ENCODE measurements around the gene BANP. TPM values are rescaled to one million over a fixed set of nuclear protein-coding genes. Genes with fewer than 3 reads are reported as not detected.
"Not testable (repeated sequence)": the region's sequence is repeated elsewhere in the genome, so short reads cannot be mapped to it uniquely, and the experiment has no call there.

Gene BANP
- total RNA-seq, result 100 to 1,000 TPM in 2 of 3 donors, 10 to 100 TPM in 1; 88.8 to 117 (median 117) TPM
- total RNA-seq (2013), result 58.1 TPM

GRCh38 chr16:87950765-87951551 lies at the start of gene BANP:
Gene BANP, plus strand, starts transcription at chr16:87951434. Its CDS starts 23,682 bp downstream, at chr16:87975116.
- no peaks in the 10 kb centered on the region for H3K36me3 Mint-ChIP-seq
- Histone ChIP-seq H3K27ac (ENCODE audit: low read length) (peak within 1 kb of the TSS; percentile 95), H3K36me3 (ENCODE audit: control insufficient read depth, insufficient read depth, low read length) (peaks cover 9% of the 10 kb centered on the region), H3K27me3 (ENCODE audit: control insufficient read depth, insufficient read depth, low read length) (no peaks in the 10 kb centered on the region), H3K9me3 (ENCODE audit: control insufficient read depth, insufficient read depth, low read length) (no peaks in the 10 kb centered on the region), H3K4me1 (ENCODE audit: control insufficient read depth, insufficient read depth, low read length) (peaks cover 44% of the 10 kb centered on the region), H3K4me3 (ENCODE audit: low read length) (peak within 1 kb of the TSS; percentile 91)
- intact Hi-C loops (cut with micrococcal nuclease), result loop anchor here (5.0 kb wide), 3 partner anchors 36 to 501 kb away; partner anchors contain the start of genes KLHDC4 and ZFPM1
- H3K27me3 Mint-ChIP-seq (ENCODE audit: low read depth in 2 of 2), result peaks cover 7 to 8% of the 10 kb centered on the region in 2 donors
- under 1% methylated on average over 73 of the region's 73 CpGs for WGBS (ENCODE audit: insufficient coverage)
- no peaks in the 10 kb centered on the region for H3K9me3 Mint-ChIP-seq
- peaks cover 42 to 43% of the 10 kb centered on the region in 2 donors for H3K4me1 Mint-ChIP-seq
- ATAC-seq (peak; percentile 86 to 96 (median 87)), DNase-seq (peak; percentile 95 to 99)
- peak within 1 kb of the TSS; percentile 96 for H3K4me3 Mint-ChIP-seq
- no peak for TF ChIP-seq CTCF (IDR thresholded peaks at IDR 0.05)
- peak within 1 kb of the TSS; percentile 97 to 98 for H3K27ac Mint-ChIP-seq

- H3K36me3 ChIP-seq (ENCODE audit: control insufficient read depth, insufficient read depth, low read length); H3K27ac Mint-ChIP-seq; H3K36me3 Mint-ChIP-seq; H3K4me1 Mint-ChIP-seq; H3K4me3 ChIP-seq (ENCODE audit: low read length); H3K27me3 Mint-ChIP-seq (ENCODE audit: low read depth in 2 of 2); H3K9me3 ChIP-seq (ENCODE audit: control insufficient read depth, insufficient read depth, low read length); H3K9me3 Mint-ChIP-seq; ATAC-seq; DNase-seq; H3K27ac ChIP-seq (ENCODE audit: low read length); H3K4me3 Mint-ChIP-seq; H3K27me3 ChIP-seq (ENCODE audit: control insufficient read depth, insufficient read depth, low read length); H3K4me1 ChIP-seq (ENCODE audit: control insufficient read depth, insufficient read depth, low read length): not testable (repeated sequence)
- 92% methylated on average over 2 of the region's 5 CpGs for WGBS (ENCODE audit: insufficient coverage)
- intact Hi-C loops (cut with micrococcal nuclease), result loop anchor here (5.0 kb wide), 2 partner anchors 33 to 43 kb away; no protein-coding TSS in a partner anchor
Observed at GRCh38 chr16:87904963-87905362, 46.3 kb upstream of the BANP start.

- H3K27ac Mint-ChIP-seq; H3K4me1 ChIP-seq (ENCODE audit: control insufficient read depth, insufficient read depth, low read length); H3K9me3 ChIP-seq (ENCODE audit: control insufficient read depth, insufficient read depth, low read length); H3K27me3 ChIP-seq (ENCODE audit: control insufficient read depth, insufficient read depth, low read length); H3K36me3 Mint-ChIP-seq; H3K4me3 Mint-ChIP-seq; H3K27ac ChIP-seq (ENCODE audit: low read length); H3K9me3 Mint-ChIP-seq; H3K27me3 Mint-ChIP-seq (ENCODE audit: low read depth in 2 of 2); DNase-seq; H3K4me1 Mint-ChIP-seq; ATAC-seq; H3K4me3 ChIP-seq (ENCODE audit: low read length); H3K36me3 ChIP-seq (ENCODE audit: control insufficient read depth, insufficient read depth, low read length): not testable (repeated sequence)
- WGBS (ENCODE audit: insufficient coverage), result 96% methylated on average over 7 of the region's 7 CpGs
- intact Hi-C loops (cut with micrococcal nuclease), result loop anchor here (5.0 kb wide), 1 partner anchor 33 kb away; no protein-coding TSS in a partner anchor
Observed at GRCh38 chr16:87905521-87905920, 45.7 kb upstream of the BANP start.

- H3K4me3 Mint-ChIP-seq; H3K4me1 ChIP-seq (ENCODE audit: control insufficient read depth, insufficient read depth, low read length); H3K4me3 ChIP-seq (ENCODE audit: low read length); DNase-seq; H3K27ac ChIP-seq (ENCODE audit: low read length); ATAC-seq; H3K9me3 Mint-ChIP-seq; H3K36me3 ChIP-seq (ENCODE audit: control insufficient read depth, insufficient read depth, low read length); H3K27ac Mint-ChIP-seq; H3K4me1 Mint-ChIP-seq; H3K36me3 Mint-ChIP-seq; H3K27me3 ChIP-seq (ENCODE audit: control insufficient read depth, insufficient read depth, low read length); H3K9me3 ChIP-seq (ENCODE audit: control insufficient read depth, insufficient read depth, low read length): not testable (repeated sequence)
- intact Hi-C loops (cut with micrococcal nuclease), result loop anchor here (5.0 kb wide), 1 partner anchor 36 kb away; no protein-coding TSS in a partner anchor
- H3K27me3 Mint-ChIP-seq (ENCODE audit: low read depth in 2 of 2), result peaks cover 7 to 13% of the 10 kb centered on the region in 2 donors
- WGBS (ENCODE audit: insufficient coverage), result 96% methylated on average over 11 of the region's 11 CpGs
Observed at GRCh38 chr16:87908101-87908500, 43.1 kb upstream of the BANP start.
